Sigmoid colon (tissue), 7 donors: ENCODE measurements around the gene KCTD2. TPM values are rescaled to one million over a fixed set of nuclear protein-coding genes. Genes with fewer than 3 reads are reported as not detected.

Source experiments
- DNase-seq: peaks from one replicate; pipeline ENCODE4 v3.0.0-alpha.2; 2019
- H3K27ac ChIP-seq, 4 donors: fragments of 200-600 bp; sonication (generic); one replicate each; pipeline ENCODE4 v1.5.1; 2016 to 2019; ENCODE audit warnings: mild to moderate bottlenecking in 1 of 4
- H3K27me3 ChIP-seq, 3 donors: fragments of 200-600 bp; sonication (generic); one replicate each; pipeline ENCODE4 v1.5.1; 2019; ENCODE audit warnings: mild to moderate bottlenecking in 1 of 3
- H3K36me3 ChIP-seq, 4 donors: fragments of 200-600 bp; sonication (generic); one replicate each; pipeline ENCODE4 v1.5.1; 2016 to 2019
- H3K4me1 ChIP-seq, 4 donors: fragments of 200-600 bp; sonication (generic); one replicate each; pipeline ENCODE4 v1.5.1; 2017 to 2019
- H3K4me3 ChIP-seq, 4 donors: fragments of 200-600 bp; sonication (generic); one replicate each; pipeline ENCODE4 v1.5.1; 2017 to 2019; ENCODE audit warnings: mild to moderate bottlenecking in 2 of 4, moderate library complexity in 1 of 4
- H3K9me3 ChIP-seq, 4 donors: fragments of 200-600 bp in 3 of 4; sonication (generic) in 3 of 4; one replicate each; pipeline versions ENCODE4 v1.5.1 to v1.6.1; 2013 to 2019
- EP300 ChIP-seq, 4 donors: sonication (generic); formaldehyde crosslinking; IDR thresholded peaks; one replicate each; pipeline ENCODE4 v1.6.1; 2017; ENCODE audit warnings: antibody characterized with exemption in 4 of 4
- POLR2A ChIP-seq, 2 donors: fragments of 450-650 bp; IDR thresholded peaks; one replicate each; pipeline ENCODE4 v1.6.1; 2016; ENCODE audit warnings: antibody characterized with exemption in 2 of 2, mild to moderate bottlenecking in 2 of 2, moderate library complexity in 2 of 2
- POLR2AphosphoS5 ChIP-seq, 4 donors: sonication (generic); formaldehyde crosslinking; IDR thresholded peaks; one replicate each; pipeline ENCODE4 v1.6.1; 2017; ENCODE audit warnings: antibody characterized with exemption in 4 of 4
- WGBS, 2 donors: extraction: QIAGEN DNeasy Blood & Tissue Kit; methylation state at CpG; one replicate each; pipeline ENCODE4 v1.1.7; 2013; 5-methylcytosine and 5-hydroxymethylcytosine counted together
- intact Hi-C: fragments of 100-400 bp; cut with DNase I; formaldehyde crosslinking; loops from one replicate; pipeline ENCODE4 v1.15.1; 2023
- polyA plus RNA-seq, 3 donors: library from polyadenylated mRNA; stranded (reverse); fragments of 200-250 nt; gene quantifications; one replicate each; pipeline ENCODE4 v1.2.3, GENCODE V29; 2013
- total RNA-seq, 4 donors: library from RNA; depleted of rRNA; stranded (reverse); fragments of >200 nt; gene quantifications; one replicate each; pipeline ENCODE4 v1.1.0, GENCODE V29; 2016
- TF ChIP-seq, protein P1 (sequence below), 4 experiments: fragments of 450-650 bp in 3 of 4; fragments of 200-600 bp in 1 of 4; IDR thresholded peaks; one replicate each; pipeline ENCODE4 v1.5.1; 2016 to 2019; ENCODE audit warnings: antibody characterized with exemption in 4 of 4, mild to moderate bottlenecking in 3 of 4, moderate library complexity in 2 of 4
- donor health status: healthy with polysubstance abuse.
- donor health status: Bipolar disorder and iron deficiency.
- donor health status: healthy.

KCTD2 gene
- total and polyA plus RNA-seq, 7 donors, result 12.5 to 25.5 (median 21.3) TPM

DNA sequence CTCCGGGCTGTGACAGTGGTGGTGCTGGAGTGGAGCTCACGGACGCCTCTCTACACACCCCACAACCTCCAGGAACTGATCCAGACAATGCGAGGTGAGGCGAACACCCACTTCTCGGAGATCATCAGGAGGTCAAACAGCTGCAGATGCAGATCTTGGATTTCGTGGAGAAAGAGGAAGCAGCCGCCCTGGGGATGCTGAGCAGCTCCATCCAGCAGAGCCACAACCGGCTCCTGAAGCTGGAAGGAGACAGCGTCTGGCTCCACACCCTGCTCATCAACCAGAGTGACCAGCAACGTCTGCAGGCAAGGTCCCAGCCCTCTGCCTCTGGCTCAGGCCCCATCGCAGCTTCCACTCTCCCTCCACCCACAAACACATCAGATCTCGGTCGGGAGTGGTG is 27.5 kb downstream of the KCTD2 start:
- DNase-seq, result no peak
- H3K4me3 ChIP-seq, result no peak overlapping the region
- peak overlapping the region in 3 of 4 donors; percentile 67 to 78 (median 70) for H3K27ac ChIP-seq
- peaks cover 0 to 36% (median 36%) of the 10 kb centered on the region in 4 donors for H3K4me1 ChIP-seq
- 78 to 88% methylated on average over 14 of the region's 14 CpGs for WGBS, 2 donors
- intact Hi-C loops, result no loop called here
- H3K27me3 ChIP-seq, result no peaks in the 10 kb centered on the region
- H3K36me3 ChIP-seq, result no peaks in the 10 kb centered on the region
- no peaks in the 10 kb centered on the region for H3K9me3 ChIP-seq
- TF ChIP-seq, protein P1, sequence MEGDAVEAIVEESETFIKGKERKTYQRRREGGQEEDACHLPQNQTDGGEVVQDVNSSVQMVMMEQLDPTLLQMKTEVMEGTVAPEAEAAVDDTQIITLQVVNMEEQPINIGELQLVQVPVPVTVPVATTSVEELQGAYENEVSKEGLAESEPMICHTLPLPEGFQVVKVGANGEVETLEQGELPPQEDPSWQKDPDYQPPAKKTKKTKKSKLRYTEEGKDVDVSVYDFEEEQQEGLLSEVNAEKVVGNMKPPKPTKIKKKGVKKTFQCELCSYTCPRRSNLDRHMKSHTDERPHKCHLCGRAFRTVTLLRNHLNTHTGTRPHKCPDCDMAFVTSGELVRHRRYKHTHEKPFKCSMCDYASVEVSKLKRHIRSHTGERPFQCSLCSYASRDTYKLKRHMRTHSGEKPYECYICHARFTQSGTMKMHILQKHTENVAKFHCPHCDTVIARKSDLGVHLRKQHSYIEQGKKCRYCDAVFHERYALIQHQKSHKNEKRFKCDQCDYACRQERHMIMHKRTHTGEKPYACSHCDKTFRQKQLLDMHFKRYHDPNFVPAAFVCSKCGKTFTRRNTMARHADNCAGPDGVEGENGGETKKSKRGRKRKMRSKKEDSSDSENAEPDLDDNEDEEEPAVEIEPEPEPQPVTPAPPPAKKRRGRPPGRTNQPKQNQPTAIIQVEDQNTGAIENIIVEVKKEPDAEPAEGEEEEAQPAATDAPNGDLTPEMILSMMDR (IDR thresholded peaks at IDR 0.05), result no peak
- TF ChIP-seq POLR2AphosphoS5 (IDR thresholded peaks at IDR 0.05) (no peak), POLR2A (IDR thresholded peaks at IDR 0.05) (no peak), EP300 (IDR thresholded peaks at IDR 0.05) (no peak)

DNA sequence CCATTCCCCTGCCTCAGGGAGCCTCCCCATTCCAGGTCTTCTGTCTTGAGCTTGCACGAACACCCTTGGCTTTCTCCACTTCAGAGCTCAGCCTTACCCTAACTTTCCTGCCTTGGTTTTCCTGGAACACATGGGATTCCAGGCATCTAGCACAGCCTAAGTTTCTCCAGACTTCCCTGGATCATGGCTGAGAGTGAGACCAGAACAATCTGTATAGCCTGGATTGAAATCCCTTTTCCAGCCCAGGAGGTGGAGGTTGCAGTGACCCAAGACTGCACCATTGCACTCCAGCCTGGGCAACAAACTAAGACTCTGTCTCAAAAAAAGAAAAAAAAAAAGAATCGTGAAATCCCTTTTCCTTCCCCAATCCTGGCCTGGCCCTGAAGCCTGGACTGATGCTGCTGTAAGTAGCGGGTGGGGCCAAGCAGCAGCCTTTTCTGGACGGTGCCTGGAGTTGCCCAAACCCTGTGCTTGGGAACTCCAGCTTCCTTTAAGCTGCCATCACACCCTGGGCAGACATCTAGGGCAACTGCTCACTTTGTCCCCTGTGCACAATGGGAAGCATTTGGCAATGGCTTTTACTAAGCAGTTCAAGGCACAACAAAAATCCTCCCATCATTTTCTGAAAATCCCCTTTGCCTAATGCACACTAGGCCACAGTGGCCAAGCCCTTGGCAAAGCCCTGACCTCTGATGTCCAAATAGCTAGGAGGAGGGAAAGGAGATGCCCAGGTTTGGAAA is 28.7 kb downstream of the KCTD2 start:
- Histone ChIP-seq H3K27me3 (no peaks in the 10 kb centered on the region), H3K4me3 (no peak overlapping the region), H3K4me1 (peaks cover 0 to 36% (median 36%) of the 10 kb centered on the region in 4 donors), H3K27ac (peak overlapping the region in 3 of 4 donors; percentile 82 to 88 (median 84)), H3K9me3 (no peaks in the 10 kb centered on the region), H3K36me3 (no peaks in the 10 kb centered on the region)
- no peak for DNase-seq
- 55 to 68% methylated on average over 4 of the region's 4 CpGs for WGBS, 2 donors
- intact Hi-C loops, result no loop called here
- no peak for TF ChIP-seq POLR2A (IDR thresholded peaks at IDR 0.05)
- TF ChIP-seq POLR2AphosphoS5 (IDR thresholded peaks at IDR 0.05), result no peak
- TF ChIP-seq, protein P1 (IDR thresholded peaks at IDR 0.05), result no peak
- no peak for TF ChIP-seq EP300 (IDR thresholded peaks at IDR 0.05)

DNA sequence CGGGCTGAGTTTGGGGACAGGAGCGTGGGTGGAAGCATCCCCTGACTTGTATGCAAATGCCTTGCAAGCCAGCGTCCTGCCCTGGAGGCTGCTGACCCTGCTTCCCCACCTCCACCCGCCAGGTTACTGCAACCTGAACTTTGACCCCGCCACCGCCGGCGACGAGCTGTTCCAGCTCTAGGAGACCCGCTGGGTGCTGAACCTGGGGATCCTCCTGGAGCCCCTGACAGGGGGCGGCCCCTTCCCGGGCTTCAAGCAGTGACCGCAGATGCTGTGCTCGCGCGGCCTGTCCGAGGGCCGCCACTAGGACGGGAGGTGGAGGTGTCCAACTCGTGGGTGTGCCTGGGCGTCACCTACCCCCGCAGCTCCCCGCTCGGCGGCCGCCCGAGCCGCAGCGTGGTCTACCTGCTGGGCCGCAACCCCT is 30.1 kb downstream of the KCTD2 start:
- WGBS, 2 donors, result 14 to 27% methylated on average over 30 of the region's 30 CpGs

DNA sequence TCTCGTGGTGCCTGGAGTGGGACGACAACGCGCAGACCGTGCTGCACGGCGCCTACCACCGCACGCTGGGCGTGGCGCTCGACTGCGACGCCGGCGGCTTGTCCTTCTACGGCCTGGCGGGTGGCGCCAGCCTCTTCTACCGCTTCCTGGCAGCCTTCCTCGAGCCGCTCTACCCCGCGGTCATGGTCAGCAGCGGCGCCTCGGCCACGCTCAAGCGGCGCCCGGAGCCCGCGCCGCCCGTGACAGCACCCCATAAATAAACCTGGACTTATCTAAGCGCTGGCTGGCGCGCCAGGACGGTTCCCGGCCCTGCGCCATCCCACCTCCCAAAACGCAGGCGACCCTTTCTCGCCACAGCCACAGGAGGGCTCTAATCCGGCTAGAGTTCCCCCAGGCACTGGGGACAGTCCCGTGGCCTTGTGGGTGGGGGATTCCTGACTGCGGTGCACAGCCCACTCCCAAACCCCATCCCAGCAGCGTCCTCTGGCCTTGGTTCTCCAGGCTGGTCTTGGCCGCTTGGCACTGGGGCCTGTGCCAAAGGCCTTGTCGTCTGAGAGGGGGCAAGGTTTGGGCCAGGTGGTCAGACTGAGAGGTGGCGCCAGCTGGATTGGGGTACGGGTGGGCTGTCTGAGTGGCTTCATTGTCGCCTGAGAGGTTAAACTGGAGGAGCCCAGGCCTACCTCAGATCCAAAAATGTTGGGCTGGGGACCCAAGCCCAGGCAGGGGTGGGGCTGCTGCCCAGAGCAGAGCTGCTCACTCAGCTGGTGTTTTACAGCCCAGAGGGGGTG is 30.7 kb downstream of the KCTD2 start:
- Histone ChIP-seq H3K27me3 (no peaks in the 10 kb centered on the region), H3K4me1 (peaks cover 0 to 36% (median 36%) of the 10 kb centered on the region in 4 donors), H3K9me3 (no peaks in the 10 kb centered on the region), H3K4me3 (peak overlapping the region; percentile 21 to 55 (median 44)), H3K27ac (peak overlapping the region; percentile 71 to 88 (median 83)), H3K36me3 (no peaks in the 10 kb centered on the region)
- peak; percentile 89 for DNase-seq
- 7% methylated on average over 53 of the region's 53 CpGs for WGBS, 2 donors
- intact Hi-C loops, result no loop called here
- TF ChIP-seq EP300 (IDR thresholded peaks at IDR 0.05) (no peak), POLR2AphosphoS5 (IDR thresholded peaks at IDR 0.05) (peak in 3 of 4 donors; percentile 32 to 57 (median 57)), POLR2A (IDR thresholded peaks at IDR 0.05) (no peak)
- TF ChIP-seq, protein P1 (IDR thresholded peaks at IDR 0.05), result peak in 2 of 4 experiments; percentile 4 to 12

More for the DNA sequence above, 30.1 kb downstream of the KCTD2 start:
- Histone ChIP-seq H3K4me1 (peaks cover 0 to 36% (median 36%) of the 10 kb centered on the region in 4 donors), H3K27me3 (no peaks in the 10 kb centered on the region), H3K27ac (peak overlapping the region; percentile 71 to 88 (median 83)), H3K4me3 (peak overlapping the region; percentile 21 to 55 (median 44)), H3K9me3 (no peaks in the 10 kb centered on the region), H3K36me3 (no peaks in the 10 kb centered on the region)
- no peak for DNase-seq
- intact Hi-C loops, result no loop called here
- no peak for TF ChIP-seq POLR2AphosphoS5 (IDR thresholded peaks at IDR 0.05)
